HG03103 (cell line): ENCODE data around the gene RTKN2.

Experiments used
- ATAC-seq: cut with Tn5 transposase; IDR thresholded peaks from one replicate; pipeline ENCODE4 v1.9.1; 2021; ENCODE audit warnings: low read depth; ENCODE audit not compliant: unreplicated experiment

Gene RTKN2

GRCh38 chr10:62133618-62134017 is 135.0 kb downstream of the RTKN2 start:
- ATAC-seq, result peak; percentile 79
